Fibroblast of gingiva (primary cell): Measurements from ENCODE around the gene CACNA1C.

Source experiments
- DNase-seq: peaks from one replicate; pipeline ENCODE4 v3.0.0-alpha.2; 2011; ENCODE audit warnings: low read depth

CACNA1C gene

GRCh38 chr12:2282318-2282717, 229.5 kb downstream of the CACNA1C start:
- DNase-seq = no peak

DNA sequence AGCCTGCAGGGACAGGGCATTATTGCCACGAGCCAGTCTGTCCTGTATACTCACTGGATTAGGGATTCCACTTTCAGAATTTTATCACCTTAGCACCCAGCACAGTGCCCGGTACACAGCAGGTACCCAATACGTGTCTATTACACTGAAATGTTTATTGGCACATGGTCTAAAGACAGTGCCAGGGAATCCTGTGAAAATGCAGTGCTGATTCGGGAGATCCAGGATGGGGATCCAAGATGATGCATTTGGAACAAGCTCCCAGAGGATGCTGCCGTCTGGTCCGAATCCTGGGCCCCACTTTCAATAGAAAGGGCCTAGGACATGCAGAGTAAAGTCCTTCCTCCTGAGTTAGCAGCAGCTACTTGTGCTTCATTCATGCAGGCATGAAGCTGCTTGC, 230.7 kb downstream of the CACNA1C start:
- no peak for DNase-seq

DNA sequence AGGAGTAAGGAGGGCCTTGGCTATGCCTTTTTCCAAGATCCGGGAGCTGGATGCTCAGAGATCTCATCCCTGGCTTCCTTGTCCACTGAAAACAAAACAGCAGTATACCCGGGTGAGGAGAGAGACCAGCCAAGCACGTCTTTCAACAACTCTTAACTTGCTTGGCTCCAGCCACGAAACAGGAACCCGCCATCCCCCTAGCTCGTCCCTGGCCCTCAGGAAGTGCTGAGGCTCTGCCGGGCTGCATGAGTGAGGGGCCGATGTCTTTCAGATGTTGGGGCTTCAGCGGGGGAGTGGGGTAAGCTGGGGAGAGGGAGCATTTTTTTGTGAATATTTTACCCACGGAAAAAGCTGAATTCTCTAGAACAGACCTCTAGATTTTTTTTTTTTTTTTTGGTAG, 231.1 kb downstream of the CACNA1C start:
- DNase-seq = peak; percentile 70

DNA sequence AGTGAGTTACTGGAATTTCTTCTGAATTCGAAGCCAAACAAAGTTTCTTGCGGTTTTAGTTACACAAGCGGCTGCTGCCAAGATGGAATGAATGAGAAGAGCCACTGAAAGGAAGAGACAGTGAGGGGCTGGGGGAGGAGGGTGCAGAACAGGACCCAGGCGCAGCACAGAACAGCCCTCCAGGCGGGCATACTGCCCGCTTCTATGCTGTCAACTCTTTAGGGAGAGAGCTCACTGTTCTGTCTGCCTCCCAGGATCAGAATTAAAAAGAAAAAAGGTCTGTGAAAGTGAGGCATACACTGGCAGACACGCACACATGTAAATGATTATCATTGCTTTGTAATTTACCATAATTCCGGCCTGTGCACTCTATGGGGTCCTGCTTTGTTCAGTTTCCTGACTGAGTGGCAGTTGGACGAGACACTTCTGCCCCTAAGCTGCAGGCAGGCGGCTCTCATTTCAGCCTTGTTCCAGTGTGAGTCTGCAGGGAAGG, 231.6 kb downstream of the CACNA1C start:
- peak; percentile 92 for DNase-seq

GRCh38 chr12:2284857-2285256, 232.1 kb downstream of the CACNA1C start:
- DNase-seq = peak; percentile 72

DNA sequence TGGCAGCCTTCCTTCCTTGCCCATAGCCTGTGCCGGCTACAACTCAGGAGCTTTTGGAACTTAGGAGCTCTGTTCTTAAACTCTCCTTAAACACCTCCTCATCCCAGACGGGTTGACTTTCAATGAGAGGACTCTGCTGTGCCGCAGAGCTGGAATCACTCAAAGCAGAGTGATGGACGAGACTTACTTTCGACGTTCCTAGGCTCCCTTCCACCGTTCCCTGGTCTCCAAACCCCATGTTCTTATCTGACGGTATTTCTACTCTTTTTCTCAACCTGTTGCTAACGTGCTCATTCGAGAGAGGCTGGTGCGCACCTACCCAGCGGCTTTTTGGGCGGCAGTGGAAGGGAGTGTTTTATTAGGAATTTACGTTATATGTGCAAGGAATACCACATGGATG, 232.7 kb downstream of the CACNA1C start:
- no peak for DNase-seq

GRCh38 chr12:2286047-2286446, 233.3 kb downstream of the CACNA1C start:
- no peak for DNase-seq

- DNase-seq = peak; percentile 90
Measured at GRCh38 chr12:2286461-2287131, 233.8 kb downstream of the CACNA1C start.

GRCh38 chr12:2287151-2287550, 234.4 kb downstream of the CACNA1C start:
- peak; percentile 26 for DNase-seq

DNA sequence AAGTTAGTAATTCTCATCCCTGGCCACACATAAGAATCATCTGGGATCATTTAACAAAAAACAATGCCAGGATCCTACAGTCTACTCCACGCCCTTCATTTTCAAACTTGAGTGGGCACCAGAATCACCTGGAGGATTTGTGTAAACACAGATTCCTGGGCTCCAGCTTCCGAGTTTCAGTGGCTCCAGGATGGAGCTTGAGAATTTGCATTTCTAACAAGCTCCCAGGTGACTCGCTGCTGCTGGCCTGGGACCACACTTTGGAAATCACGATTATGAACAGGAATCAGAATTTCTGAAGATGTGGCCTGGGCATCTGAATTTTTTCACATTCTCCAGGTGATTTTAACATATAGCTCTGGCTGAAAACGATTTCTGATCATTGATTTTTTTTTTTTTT, 234.8 kb downstream of the CACNA1C start:
- no peak for DNase-seq

DNA sequence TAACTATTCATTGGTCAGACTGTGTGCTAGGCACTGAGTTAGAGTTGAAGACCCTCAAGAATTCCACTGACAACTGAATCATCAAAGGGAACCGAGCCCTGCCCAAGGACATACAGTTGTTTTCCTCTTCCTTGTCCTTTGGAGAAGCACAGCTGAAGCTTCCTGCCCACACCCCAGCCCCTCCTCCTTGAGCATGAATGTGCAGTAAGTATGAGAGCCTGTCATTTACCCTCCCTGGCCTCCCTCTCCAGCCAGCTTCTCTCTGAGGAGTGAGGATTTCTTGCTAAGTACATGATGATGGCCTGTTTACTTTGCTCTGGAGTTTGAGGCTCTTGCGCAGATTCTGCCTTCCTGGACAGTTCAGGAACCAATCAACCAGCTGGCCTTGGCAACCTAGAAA, 235.2 kb downstream of the CACNA1C start:
- DNase-seq = peak; percentile 51

GRCh38 chr12:2288471-2288870, 235.7 kb downstream of the CACNA1C start:
- DNase-seq = no peak

- DNase-seq = peak; percentile 54
Measured at GRCh38 chr12:2288875-2289274, 236.1 kb downstream of the CACNA1C start.

- no peak for DNase-seq
Measured at GRCh38 chr12:2289525-2289924, 236.7 kb downstream of the CACNA1C start.

DNA sequence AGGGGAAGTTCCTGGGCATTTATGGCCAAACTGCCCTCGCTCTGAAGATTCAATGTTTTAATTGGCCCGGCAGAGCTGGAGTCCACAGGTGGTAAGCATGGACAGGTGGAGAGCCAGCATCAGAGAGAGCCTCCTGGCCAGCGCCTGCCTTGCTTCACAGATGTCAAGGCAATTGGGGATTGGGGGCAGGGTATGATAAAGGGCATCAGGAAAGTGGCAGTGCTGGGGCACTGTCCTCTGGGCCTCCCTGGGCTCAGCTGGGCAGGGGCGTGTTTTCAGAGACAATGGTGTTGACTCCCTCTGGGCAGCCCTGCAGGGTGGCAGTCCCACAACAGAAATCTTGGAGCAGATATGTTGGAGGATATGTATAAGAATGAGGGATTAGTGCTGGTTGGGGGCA, 237.3 kb downstream of the CACNA1C start:
- DNase-seq = no peak

GRCh38 chr12:2290516-2291065, 237.8 kb downstream of the CACNA1C start:
- DNase-seq = no peak

DNA sequence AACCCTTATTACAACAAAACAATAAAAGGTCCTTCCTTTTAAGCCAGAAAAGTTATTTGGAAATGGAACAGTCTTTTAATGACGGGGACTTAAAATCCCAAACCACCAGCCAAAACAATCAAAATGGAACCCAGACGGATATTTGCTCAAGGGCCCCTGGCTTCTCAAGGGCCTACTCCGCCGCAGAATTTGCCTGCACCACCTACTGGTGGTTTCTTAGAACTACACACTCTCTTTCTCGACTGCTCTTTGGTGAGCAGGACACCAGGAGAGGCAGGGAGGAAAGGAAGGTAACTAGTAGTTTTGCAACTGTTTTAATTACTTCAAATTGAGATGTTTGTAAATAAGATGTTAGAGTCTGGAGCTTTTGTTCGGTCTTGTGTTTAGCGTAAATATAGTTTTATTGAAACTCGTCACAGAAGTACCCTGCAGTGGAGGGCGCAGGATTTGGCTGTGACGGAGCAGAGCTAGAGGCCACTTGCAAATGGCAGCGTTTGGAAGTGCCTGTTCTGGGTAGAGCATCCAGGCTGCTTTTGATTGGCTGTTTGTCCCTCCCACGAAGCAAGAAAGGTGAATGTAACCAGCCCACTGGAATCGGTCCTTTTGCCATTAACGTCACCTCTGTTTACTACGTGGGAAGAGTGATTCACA, 238.5 kb downstream of the CACNA1C start:
- no peak for DNase-seq

DNA sequence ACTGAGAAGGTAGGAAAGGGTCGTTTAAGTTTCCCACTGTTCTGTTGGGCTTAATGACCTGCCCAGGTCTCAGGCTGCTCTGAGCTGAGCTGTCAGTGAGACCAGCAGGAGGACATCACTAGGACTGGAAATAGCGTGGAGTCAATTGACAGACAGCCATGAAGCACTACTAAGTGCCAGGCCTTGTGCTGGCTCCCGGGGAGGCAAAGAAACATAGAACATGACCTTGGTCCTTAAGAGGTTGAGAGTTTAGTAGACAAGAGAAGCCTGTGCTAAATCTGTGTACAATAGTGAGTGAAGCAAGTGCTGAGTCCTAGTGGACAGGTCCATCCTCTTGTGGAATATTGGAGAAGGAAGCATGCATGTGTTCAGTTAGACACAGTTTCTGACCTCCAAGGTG, 239.2 kb downstream of the CACNA1C start:
- DNase-seq = no peak

DNA sequence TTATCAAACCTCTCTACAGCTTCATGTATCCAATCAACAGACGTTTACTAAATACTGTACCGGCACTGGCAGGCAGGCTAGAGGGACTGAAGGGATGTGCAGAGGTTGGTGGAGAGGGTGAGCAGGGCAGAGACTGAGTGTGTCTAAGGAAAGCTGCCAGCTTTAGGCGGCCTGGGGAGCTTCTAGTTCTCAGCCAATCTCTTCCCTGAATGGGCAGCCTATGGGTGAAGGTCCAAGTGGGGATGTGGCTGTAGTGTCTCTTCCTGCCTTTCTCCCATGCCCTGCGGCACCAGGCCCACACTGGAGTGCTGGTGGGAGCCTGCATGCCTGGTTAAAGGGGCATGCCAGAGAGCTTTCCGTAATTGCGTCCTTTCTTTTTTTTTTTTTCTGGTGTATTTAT, 239.8 kb downstream of the CACNA1C start:
- DNase-seq = no peak

- DNase-seq = peak; percentile 81
Measured at GRCh38 chr12:2294651-2295475, 242.1 kb downstream of the CACNA1C start.

DNA sequence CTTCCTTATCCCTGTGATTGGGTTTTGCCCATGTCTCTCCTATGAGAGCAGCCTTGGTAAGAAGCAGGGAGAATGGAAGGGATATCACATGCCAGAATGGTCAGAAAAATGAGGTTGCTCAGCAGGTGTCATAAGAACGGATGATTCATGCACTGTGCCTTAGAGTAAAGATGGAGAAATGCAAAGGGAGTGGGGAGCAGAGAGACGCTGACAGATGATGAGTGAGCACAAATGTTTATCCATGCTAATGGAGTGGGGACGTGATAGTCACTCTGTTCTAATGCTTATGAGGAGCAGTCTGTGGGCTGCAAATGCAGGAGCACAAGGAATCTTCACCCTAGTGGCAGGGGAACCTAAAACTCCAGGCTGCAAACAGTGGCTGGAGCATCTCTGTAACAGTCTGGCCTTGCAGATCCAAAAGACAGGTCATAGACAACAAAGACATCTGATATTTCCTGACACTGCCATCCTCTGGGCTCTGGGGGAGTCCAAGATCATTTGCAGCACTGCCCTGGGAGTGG, 243.2 kb downstream of the CACNA1C start:
- DNase-seq = peak; percentile 69

DNA sequence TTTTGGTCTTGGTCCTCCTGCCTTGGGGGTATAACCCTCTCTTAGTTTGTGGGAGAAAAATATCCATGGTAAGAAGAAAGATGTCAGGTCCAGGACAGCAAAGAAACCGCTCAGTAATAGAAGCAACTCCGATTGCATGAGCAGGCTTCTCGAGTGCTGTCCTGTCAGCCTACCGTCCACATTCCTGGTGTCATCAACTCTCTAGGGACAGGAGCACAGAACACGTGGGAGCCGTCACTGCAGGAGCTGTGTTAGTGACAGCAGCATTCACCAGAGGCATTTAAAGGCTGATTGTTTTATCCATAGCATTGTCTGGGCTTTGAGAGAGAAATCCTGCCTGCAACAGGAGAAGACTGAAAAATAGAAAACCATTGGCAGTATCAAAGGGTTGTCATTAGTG, 244.2 kb downstream of the CACNA1C start:
- no peak for DNase-seq
